ENCODE results near the gene PLA2G5. TPM values are rescaled to one million over a fixed set of nuclear protein-coding genes. Genes with fewer than 3 reads are reported as not detected.

Gene PLA2G5, protein sequence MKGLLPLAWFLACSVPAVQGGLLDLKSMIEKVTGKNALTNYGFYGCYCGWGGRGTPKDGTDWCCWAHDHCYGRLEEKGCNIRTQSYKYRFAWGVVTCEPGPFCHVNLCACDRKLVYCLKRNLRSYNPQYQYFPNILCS
- total RNA-seq: 0.36 and 0.52 TPM in 2 replicates

DNA sequence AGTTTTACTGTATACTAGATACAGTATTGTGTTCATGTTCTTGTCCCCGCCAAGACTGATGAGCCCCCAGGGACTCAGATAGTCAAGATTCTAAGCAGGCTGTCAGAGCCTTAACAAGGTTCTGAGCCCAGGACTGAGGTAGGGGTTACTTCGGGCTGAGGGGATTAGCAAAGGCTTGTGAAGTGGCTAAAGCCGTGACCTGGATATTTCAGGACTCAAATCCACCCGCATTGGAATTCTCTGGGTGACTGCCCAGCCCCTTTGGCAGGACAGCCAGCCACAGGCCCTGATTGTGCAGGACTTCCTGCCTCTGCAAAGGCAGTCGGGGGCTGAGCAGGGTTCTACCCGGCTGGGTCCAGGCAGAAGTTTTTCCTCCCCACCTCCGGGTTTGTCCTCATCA is at the start of gene PLA2G5:
PLA2G5 (plus strand) TSS at position 321 of the 400 bp plus-strand sequence. CDS start 14,637 bp downstream, outside the sequence.

DNA sequence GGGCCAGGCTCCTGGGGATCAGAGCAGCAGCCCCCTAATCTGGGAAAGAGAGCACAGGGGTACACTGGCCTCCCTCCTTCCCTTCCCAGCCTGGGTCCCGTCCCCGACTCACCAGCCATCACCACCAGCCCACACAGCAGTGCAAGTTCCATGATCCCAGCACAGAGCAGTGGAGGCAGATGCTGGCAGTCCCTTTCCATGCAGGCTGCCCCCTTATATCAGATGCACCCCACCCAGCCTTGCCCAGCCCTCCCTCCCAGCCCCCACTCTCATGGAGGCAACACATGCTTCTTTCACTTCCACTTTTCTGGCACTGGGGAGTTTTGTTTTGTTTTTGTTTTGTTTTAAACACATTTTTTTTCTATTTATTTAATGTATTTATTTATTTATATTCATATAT is 49.4 kb downstream of the PLA2G5 start, which contains the start of gene PLA2G2D:
PLA2G2D (minus strand) TSS at position 190 of the 400 bp plus-strand sequence; CDS start at position 152, 38 bp downstream.

DNA sequence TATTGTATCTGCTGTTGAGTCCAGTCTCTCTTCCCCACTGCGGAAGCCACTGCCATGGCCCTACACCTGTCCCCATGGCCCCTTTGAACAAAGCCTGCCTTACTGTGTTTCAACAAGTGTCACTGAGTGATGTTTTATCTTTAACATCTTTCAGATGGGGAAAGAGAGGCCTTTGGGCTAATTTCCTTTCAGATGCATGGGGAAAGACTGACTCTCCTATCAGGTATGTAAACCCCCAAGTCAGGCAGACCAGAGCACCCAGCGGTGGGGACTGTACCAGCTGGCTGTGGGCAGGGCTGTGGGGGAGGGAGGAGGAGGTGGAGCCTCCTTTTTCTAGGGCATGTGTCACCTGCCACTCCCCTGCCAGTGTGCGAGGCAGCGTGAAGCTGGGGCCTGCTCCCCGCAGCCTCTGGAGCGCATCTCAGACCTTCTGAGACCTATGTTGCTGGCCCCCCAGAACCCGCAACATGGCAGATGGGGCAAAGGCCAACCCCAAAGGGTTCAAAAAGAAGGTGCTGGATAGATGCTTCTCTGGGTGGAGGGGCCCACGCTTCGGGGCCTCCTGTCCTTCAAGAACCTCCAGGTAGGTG is 69.1 kb downstream of the PLA2G5 start, which contains the start of gene PLA2G2F:
PLA2G2F (plus strand) TSS at position 363 of the 590 bp plus-strand sequence; CDS start at position 468, 105 bp downstream.

Other genes starting within 250 kb of the PLA2G5 start
- 5.1 and 7.7 TPM in 2 replicates for gene OTUD3, start 187.8 kb upstream of the PLA2G5 start, total RNA-seq
- gene PLA2G2E, start 146.6 kb upstream of the PLA2G5 start, total RNA-seq: not detected in 2 replicates
- not detected in 2 replicates for gene PLA2G2A, start 90.6 kb upstream of the PLA2G5 start, total RNA-seq
- not detected in 2 replicates for gene PLA2G2D, start 49.3 kb downstream of the PLA2G5 start, total RNA-seq
- gene PLA2G2F, start 69.1 kb downstream of the PLA2G5 start, total RNA-seq: not detected in 2 replicates
- not detected in 2 replicates for gene UBXN10, start 115.9 kb downstream of the PLA2G5 start, total RNA-seq
- gene PLA2G2C, start 116.3 kb downstream of the PLA2G5 start, total RNA-seq: not detected in 2 replicates
- not detected in 2 replicates for gene VWA5B1, start 220.7 kb downstream of the PLA2G5 start, total RNA-seq

Measured in smooth muscle cell of the pulmonary artery (primary cell).